ENCODE results near the gene SLC10A6.

SLC10A6 gene

DNA sequence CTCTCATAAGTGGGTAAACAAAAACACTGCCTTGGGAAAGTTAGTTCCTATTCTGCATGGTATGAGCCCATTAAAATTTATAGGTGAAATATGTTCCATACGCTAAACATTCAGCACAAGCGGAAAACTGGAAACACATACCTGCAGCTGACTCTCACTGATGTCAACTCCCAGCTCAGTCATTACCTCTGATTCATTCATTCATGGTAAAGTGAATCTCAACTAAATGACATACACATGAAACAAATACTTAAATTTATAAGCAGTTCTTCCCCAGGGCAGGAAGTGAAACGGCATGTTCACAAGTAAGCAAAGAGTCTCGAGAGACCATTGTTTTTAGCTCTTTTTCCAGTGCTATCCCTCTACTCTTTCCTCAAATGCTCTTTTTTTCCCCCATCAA, 1.6 kb downstream of the SLC10A6 start:
- DNase-seq: no peak

DNA sequence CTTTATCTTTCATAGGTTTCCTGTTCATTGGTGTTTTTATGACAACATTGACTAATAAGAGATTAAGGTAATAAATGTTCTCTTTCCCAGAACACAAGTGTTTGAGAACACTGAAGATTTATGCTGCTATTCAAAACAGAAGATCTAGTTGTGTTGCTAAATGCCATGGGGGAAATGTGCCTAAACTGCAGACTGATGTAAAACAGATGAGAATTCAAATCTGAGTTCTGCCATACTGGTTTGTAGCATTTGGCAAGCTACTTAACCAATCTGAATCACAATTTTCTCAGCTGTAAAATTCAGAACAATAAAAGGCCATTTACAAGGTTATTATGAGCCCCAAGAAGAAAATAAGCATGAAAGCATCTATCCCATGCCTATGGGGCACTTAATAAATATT, 2.3 kb downstream of the SLC10A6 start:
- DNase-seq: no peak

DNA sequence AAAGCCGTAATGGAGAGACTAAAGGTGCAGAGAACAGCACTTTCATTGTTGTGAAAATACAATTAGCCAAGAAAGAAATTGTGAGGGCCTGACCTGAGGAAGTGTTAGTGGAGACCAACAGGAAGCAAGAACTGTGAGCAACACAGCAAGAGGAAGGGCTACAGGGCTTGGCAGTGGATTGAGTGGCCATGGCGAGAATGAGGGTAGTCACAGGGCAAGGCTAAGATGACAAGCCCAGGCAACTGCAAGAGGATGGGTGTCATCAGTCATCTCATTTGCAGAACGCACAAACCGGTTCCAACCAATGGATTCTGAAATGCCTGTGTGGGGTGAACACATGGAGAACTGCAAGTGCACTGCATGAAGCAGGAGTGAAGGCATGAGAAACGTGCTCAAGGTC, 3.6 kb downstream of the SLC10A6 start:
- DNase-seq: no peak

DNA sequence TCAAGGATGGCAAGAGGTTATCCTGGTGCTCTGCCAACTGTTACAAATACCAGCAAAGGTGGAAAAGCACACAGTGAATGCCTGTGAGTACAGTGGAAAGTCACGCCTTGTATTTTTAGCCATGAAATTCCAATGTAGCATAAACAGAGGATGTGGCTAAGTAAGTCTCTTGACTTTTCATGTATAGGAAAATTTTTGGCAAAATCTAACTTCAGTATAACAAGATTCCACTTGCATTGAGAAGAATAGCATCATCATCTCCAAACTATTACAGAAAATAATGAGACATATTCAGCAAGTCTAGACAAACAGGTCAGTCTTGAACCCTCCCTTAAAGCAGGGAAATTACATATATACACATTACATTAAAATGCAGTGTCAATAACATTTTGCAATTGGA, 7.9 kb downstream of the SLC10A6 start:
- no peak for DNase-seq

DNA sequence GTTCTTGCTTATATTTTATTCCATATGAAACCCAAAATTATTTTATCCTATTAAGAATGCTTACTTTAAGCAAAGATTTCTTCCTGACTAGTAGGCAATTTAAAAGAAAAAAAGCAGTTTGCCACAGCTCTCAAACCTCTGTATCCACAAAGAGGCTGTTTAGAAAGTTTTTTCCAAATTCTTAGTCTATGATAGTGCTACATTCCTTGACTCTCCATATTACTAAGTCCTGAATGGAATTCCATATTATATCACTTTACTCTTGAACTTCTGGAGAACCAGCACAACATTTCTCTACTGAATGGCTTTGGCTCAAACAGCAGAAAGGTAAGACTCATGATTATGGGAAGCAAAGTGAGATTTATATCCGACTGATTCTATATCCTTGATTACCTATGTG, 8.3 kb downstream of the SLC10A6 start:
- DNase-seq: peak; percentile 15

DNA sequence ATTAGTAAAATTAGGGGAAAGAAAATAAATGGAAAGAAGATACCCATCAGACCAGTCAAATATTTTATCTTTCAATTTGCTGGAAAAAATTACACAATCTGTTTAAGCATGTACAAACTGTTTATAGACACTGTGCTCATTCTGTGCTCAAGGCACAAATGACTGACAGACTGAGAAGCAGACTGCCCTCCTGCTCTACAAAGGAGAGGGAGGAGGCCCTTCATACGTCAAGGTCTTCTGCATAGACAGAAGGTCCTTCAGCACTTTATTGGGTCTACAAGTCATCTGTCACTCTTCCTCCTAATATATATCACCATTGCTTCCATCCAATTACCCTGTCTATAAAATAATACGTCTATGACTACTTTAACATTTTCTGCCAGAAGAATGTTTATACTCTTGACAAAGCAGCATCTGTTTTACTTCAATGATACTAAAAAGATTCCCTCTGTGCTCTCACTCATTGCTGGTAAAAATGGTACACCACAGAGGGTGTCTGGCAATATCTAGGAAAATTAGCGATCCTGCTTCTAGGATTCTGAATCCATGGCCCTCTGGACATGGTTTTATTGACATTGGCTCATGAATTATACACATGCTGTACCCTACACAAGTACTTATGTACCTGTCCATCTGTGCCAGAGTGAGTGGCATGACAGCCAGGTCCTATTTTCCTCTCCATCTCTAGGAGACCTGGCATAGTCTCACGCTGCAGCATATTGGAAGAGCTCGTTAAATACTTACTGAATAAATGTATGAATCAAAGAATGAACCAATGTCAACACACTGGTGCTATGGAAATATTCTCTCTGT, 11.3 kb downstream of the SLC10A6 start:
- DNase-seq: no peak

DNA sequence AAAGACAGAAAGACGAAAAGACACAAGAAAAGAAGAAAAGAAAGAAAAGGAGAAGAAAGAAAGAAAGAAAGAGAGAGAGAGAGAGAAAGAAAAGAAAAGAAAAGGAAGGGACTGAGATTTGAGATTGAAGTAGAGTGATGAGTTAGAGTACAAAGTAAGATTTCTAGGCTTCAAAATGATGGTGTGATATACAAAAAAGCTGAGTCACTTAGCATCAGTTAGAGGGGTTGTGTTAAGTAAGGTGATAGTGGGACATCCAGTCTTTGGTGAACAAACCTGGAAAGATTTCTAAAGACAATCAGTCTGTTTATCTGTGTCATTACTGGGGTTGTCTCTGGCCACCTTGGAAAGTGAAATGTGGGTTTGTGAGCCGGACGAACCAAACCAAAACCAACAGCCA, 13.5 kb downstream of the SLC10A6 start:
- no peak for DNase-seq

DNA sequence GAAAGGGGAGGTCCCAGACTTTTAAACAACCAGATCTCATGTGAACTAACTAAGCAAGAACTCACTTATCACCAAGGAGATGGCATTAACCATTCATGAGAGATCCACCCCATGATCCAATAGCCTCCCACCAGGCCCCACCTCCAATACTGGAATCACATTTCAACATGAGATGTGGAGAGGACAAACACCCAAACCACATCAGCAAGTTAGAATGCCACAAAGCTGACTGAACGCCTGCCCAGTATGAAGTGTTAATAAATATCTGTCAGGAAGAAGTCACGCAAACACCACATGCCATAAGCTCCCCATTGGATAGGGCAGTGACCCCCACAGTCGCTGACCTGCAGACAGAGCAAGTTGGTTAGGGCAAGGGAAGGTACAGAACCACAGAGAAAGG, 14.3 kb downstream of the SLC10A6 start:
- DNase-seq: peak; percentile 69

DNA sequence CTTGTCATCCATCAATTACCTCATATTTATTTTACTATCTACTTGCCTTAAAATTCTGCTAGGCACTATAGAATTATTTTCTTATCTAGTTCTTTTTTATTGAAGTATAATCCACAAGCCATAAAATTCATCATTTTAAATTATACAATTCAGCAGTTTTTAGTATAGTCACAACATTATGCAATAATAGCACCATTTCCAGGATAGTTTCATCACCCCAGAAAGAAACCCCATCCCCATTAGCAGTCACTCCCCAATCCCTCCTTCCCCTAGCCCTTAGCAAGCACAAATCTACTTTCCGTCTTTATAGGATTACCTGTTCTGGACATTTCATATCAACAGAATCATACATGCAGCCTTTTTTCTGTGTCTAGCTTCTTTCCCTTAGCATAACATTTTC, 15.6 kb downstream of the SLC10A6 start:
- DNase-seq: no peak

DNA sequence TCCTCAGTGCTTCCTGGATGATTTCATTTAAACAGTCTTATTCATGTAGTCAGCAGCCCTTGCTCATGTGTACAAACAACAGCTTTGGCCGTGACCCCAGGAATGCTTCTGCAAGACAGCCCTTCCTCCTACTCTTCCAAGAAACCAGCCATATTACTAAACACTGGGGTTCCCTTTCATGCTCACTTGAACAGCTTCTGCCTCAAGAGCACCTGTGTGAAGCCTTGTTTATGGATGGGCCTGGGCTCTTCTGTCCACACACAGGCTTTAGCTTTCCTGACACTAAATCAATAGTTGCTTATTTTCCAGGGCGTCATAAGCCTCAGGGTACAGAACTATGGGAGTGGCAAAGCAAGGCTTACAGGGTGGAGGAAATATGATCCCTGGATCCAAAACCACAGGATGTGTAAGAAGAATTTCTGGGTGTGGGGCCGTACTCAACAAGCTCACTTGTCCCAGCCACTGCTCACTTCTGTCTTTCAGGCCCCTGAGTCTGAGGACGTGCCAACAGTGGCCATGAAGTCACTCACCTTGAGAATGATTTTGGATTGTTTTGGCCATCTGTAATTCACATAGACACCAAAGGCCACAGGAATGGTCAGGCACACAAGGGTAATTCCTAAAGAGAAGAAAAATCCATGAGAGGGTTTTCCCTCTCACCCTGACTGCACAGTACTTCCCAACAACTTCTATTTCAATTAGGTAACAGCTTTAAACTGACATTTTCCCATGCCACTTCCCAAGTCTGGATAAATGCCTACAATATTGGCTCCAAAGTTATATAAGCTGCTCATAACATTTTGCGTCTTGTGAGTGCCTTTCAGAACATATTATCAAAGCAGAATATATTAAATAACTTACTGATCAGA, 17.7 kb downstream of the SLC10A6 start:
- peak; percentile 77 for DNase-seq

DNA sequence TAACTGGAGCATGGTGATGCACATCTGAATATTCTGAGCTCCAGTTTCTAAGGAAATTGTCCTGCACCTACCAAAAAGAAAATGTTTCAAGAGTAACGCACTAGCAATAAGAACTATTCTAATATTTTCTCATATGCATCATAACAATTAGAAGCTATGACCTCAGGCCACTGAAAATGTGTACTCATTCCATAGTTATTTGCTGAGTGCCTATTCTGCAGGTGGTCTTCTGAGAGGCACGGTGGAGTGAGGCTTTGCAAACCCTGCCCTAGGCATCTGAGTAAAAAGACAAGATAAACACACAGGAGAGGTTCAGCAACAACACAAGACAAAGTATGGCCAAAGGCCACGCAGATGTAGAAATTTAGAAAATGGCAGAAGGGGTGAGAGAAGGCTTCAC, 23.7 kb downstream of the SLC10A6 start:
- no peak for DNase-seq

DNA sequence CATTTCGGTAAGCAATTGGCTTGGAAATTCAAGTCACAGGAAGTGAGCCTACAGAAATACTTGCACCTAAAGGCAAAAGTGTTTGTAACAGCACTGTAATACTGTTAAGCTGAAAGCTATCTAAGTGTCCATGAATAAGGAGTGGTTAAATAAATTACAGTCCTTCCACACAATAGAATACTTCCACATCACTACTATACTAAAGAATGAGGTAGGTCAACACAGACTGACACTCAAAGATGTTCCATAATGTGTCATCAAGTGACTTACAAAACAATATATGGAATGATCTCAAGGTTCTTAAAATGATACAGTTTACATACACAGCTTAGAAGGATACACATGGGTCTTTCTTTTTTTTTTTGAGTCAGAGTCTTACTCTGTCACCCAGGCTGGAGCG, 27.0 kb downstream of the SLC10A6 start:
- peak; percentile 17 for DNase-seq

DNA sequence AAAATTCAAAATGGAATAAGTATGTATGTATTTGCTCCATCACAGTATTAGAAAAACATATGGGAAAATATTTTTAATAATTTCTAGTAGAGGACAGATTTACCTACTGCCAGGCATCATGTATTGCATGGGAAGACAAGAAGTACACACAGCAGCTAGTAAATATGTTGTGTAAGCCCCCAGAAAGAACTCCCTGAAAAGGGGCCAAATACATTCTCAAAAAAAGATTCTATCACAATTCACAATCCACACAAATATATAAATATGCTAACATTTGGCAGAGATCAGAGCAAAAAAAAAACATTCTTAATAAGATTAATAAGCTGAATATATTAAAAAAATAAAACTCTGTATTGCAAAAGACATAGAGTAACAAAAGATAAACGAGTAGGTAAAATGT, 28.0 kb downstream of the SLC10A6 start:
- DNase-seq: no peak

DNA sequence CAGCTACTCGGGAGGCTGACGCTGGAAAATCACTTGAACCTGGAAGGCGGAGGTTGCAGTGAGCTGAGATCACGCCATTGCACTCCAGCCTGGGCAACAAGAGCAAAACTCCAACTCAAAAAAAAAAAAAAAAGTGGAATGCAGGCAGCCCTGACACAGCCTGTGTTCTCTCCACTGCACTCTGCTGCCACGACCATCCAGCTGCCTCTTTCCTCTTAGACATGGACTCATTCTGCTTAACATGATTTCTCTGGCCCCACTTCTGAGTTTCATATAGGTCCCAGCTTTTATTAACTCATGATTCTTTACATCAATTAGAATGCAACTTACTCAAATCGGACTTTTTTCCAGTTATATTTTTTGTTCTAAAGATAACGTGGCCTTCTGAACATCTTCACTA, 29.6 kb downstream of the SLC10A6 start:
- no peak for DNase-seq

DNA sequence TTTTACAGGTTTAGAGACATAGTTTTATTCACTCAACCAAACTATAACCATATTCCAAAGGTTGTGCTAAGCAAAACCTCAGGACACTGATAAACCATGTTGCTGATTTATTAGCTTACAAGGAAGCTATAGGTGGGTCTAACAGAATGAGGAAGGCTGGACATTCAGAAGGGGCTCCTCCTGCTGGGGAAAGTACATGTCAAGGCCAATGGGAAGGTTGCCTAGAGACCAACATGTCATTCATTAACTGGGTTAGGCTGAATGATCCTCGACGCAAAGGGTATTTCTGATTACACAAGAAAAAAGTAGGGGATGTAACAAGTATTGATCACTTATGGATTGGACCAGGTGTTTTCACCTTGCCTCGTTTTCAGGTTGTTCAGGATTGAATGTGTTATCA, 30.3 kb downstream of the SLC10A6 start:
- DNase-seq: no peak

DNA sequence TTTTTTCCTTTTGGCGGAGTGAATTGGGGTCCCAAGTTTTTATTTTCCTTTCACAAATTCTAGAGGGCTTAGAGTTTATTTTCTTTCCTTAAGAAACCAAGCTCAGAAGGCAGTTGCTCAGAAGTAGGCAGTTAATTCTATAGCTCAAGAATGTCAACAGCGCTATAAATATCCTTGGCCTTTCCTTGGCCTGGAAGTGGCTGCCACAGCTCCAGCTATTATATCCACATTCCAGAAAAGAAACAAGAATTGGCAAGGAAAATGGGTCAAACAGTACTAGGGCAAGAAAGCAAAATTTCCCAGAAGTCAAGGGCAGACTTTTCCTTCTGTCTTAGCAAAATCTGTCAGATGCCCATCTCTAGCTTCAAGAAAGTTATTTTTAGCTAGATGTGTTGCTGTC, 31.0 kb downstream of the SLC10A6 start:
- peak; percentile 73 for DNase-seq

DNA sequence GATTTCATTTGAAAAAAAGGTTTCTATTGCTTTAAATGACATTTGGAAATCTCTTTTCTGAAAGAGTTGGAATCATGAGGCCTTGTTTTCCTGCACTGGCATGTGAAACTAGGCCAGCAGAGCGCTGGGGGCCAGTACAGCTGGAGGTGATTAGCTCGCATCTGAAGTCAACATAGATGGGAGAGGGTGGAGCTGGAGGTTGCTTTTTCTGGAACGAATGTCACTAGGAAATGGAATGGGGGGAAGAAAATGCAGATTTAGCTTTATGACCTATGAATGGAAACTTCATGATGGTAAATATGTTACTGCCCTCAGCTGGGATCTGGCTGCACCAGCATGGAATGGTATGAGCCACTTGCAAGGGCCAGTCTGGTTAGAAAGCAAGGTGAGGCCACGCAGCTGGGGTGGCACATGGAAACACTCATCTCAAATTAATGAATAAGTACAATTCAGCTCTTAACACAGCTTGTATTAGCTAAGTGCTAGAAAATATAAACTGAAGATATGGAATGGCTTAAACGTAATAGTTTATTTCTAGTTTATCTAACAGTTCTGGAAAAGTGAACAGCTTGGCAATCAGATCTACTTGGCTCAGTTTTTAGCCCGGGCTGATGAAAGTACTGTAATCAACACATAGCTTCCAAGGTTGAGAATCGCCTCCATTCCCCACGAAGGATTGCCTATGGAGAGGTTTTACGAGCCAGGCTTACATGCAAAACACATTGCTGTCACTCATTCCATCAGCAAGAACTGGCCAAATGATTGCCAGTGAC, 32.5 kb downstream of the SLC10A6 start:
- DNase-seq: peak; percentile 80

DNA sequence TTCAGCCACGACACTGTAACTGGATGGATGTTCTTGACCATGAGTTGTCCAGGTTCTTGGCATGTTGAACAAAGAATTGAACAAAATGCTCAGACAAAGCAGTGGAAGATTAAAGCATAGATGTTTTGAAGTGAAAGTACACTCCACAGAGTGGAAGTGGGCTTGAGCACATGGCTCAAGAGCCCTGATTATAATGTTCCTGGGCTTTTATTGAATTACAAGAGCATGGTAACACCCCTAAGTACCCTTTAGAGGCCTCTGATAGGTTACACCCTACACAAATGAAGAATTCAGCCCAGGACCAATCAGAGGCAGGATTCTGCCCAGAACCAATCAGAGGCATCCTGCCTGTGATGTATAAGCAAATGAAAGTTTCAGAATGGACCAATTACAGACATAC, 33.5 kb downstream of the SLC10A6 start:
- no peak for DNase-seq

DNA sequence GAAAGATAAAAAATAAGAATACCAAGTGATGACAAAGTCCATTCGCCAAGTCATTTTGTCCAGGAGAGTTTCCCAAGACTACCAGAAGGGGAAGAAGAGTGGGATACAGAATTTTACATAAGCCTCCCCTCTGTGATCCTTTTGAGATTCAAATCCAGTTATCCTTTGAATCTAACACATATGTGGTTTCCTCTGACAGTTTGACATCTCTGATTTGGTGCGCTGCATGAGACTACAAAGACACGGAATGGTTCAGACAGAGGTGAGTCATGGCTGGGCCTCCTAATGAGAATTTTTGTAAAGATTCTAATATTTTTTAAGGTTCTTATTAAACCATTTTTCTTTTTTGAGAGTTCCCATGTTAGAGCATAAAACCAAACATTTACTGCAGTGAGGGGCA, 38.3 kb downstream of the SLC10A6 start:
- DNase-seq: no peak

DNA sequence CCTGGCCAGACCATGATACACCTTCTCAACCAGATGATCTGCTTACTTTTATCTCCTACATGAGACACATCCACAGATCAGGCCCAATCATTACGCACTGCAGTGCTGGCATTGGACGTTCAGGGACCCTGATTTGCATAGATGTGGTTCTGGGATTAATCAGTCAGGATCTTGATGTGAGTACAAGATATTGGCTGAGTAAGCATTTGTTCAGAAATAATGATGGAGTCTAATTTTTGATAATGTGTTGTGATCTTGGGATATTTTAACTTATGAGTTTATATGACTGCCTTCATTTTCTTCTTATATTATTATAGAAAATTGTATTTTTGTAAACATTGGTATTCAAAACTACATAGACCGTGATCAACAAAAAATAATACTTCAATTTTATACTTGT, 39.4 kb downstream of the SLC10A6 start:
- no peak for DNase-seq

DNA sequence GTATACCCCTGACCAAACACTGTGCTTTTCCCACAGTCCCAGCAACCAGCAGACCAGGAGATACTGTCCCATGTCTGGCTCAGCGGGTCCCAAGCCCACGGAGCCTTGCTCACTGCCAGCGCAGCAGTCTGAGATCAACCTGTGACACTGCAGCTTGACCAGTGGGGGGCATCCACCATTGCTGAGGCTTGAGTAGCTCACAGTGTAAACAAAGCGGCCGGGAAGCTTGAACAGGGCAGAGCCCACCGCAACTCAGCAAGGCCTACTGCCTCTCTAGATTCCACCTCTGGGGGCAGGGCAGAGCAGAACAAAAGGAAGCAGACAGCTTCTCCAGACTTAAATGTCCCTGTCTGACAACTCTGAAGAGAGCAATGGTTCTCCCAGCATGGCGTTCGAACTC, 58.1 kb downstream of the SLC10A6 start:
- no peak for DNase-seq

DNA sequence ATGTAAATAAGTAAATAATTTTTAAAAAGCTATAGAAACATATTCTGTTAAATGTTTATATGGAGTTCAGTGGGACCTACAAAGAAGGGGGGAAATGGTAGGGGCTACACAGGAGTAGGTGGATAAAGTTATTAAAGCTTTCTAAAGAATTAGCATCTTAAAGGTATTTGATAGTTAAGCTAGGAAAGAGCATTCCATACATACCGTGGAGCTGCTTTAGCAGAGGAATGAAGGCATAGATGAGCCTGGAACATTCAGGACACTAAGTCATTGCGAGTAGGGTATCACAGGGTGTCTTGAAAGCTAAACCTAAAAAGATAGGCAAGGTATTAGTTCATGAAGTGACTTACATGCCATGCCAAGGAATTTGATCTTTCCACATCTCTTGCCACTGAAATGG, 60.4 kb downstream of the SLC10A6 start:
- no peak for DNase-seq

DNA sequence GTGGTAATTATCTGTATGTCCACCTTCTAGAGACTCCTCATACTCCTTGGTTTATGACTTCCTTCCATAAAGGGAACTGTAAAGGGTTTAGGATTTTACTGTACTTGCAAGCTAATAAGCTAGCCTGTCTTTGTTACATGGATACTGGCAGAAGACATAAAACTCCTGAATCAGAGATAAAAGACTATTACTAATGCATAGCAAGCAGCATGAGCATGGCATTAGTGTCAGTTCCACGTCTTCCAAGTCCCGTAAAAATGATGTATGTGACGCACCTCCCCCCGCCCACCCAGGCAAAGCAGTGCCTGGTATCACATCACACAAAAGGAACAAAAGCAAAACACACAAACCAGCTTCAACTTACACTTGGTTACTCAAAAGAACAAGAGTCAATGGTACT, 71.0 kb downstream of the SLC10A6 start:
- no peak for DNase-seq

Measured in fibroblast of skin of scalp (primary cell).